Activated CD8-positive, alpha-beta memory T cell treated with anti-CD3 and anti-CD28 coated beads, Interleukin-2, amount 50 U/mL, for 4 hours (primary cell): Measurements from ENCODE around the gene CCDC159.
"Not testable (repeated sequence)": the region's sequence is repeated elsewhere in the genome, so short reads cannot be mapped to it uniquely, and the experiment has no call there.

Source experiments
- DNase-seq: peaks from one replicate; pipeline ENCODE4 v3.0.0-alpha.2; 2020

The CCDC159 gene

GRCh38 chr19:11370744-11371143, 24.4 kb downstream of the CCDC159 start:
- no peak for DNase-seq

GRCh38 chr19:11373166-11373884, 27.0 kb downstream of the CCDC159 start:
- no peak for DNase-seq

DNA sequence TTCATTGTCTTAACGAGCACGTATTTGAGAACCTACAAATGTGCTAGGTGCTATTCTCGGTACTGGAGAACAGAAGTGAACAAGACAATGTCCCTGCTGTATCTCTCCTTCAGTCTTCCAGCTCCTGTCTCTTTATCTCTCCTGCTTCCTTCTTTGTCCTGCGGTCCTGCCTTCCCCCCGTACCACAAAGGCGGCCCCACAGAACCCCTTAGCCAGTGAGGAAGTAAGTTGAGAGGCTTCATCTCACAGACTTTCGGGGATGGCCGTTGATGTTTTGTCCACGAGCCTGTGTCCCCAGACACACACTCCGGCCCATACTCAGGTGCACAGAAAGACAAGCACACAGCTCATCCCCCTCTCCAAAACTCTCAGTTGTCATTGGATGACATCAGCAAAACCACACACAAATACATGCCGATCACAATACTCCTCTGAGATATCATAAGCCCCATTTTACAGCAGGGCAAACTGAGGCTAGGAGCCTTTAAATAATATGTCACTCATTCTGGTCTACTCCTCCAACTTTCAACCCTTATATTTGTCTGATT, 27.6 kb downstream of the CCDC159 start:
- DNase-seq, result no peak

GRCh38 chr19:11374433-11375142, 28.3 kb downstream of the CCDC159 start, which contains the start of gene SWSAP1:
TSS of gene SWSAP1 (plus strand) at chr19:11374666. CDS start at chr19:11374681, 15 bp downstream.
- peak; percentile 96 for DNase-seq

GRCh38 chr19:11375143-11375948, 29.0 kb downstream of the CCDC159 start:
- peak; percentile 56 for DNase-seq

GRCh38 chr19:11377237-11377636, 30.9 kb downstream of the CCDC159 start:
- no peak for DNase-seq

- DNase-seq, result no peak
Measured at GRCh38 chr19:11377756-11378155, 31.4 kb downstream of the CCDC159 start.

DNA sequence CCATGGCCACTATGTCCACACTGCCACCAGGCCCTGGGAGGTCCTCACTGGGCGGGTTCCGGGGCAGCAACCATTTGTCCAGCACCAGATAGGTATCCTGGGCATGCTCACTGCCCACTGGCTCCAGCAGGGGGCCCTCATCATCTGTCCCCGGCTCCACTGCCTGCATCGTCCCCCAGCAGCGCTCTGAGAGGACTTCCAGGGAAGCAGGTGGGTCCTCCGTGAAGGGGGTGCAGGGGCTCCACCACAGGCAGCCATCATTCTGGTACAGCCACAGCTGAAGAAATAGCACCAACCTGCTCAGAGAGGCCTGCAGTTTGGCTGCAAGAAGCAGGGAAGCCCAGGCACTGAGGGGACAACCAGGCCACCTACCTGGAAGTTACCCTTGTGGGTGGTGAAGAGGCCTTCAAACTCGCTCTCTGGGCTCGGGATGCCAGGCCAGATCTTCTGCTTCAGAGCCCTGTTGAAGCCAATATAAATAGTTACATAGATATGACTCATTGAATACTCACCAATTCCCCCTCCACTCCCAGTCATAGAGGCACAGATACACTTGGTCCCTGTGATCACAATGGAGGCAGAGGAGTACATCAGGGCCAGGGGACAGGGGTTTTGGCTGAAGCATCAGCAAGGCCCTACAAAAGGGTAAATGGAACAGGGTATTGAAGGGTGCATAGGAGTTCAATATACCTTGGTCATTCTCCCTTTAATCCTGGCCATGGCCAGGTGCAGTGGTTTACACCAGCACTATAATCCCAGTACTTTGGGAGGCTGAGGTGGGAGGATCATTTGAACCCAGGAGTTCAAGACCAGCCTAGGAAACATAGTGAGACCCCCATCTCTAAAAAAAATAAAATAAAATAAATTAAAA, 32.2 kb downstream of the CCDC159 start:
- DNase-seq, result no peak

GRCh38 chr19:11379269-11379845, 33.0 kb downstream of the CCDC159 start:
- not testable (repeated sequence) for DNase-seq

- no peak for DNase-seq
Measured at GRCh38 chr19:11379857-11380350, 33.6 kb downstream of the CCDC159 start.

GRCh38 chr19:11380653-11381537, 34.6 kb downstream of the CCDC159 start:
- DNase-seq, result peak; percentile 94

- DNase-seq, result peak; percentile 40
Measured at GRCh38 chr19:11382898-11383705, 36.8 kb downstream of the CCDC159 start.

- DNase-seq, result no peak
Measured at GRCh38 chr19:11383706-11384048, 37.4 kb downstream of the CCDC159 start.

DNA sequence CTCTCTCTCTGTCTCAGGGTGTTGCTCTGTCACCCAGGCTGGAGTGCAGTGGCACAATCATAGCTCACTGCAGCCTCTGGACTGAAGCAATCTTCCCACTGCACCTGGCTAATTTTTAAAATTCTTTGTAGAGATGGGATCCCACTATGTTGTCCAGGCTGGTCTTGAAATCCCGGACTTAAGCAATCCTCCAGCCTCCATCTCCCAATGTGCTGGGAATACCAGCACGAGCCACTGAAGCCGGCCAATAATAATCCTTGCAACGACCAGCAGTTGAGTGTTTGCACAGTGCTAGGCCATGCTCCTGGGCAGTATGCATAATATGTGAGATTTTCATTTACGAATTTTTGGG, 38.4 kb downstream of the CCDC159 start:
- DNase-seq, result no peak

GRCh38 chr19:11387162-11388034, 41.1 kb downstream of the CCDC159 start:
- DNase-seq, result no peak

DNA sequence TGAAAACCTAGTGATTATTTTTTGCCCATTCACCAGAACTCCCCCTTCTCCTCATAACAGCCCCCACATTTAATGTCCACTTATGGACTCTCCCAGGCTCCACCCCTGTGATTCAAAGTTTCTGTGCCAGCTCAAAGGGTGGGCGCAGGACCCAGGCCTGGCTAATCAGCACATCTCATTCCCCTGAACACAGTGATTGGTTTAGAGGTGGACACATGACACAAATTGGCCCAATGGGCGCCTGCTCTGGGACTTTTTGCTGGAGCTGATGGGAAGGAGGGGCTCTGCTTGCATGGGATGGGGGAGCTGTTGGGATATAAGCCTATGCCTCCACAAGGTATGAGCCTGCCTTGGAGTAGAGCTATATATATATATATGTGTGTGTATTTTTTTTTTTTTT, 44.0 kb downstream of the CCDC159 start:
- no peak for DNase-seq

DNA sequence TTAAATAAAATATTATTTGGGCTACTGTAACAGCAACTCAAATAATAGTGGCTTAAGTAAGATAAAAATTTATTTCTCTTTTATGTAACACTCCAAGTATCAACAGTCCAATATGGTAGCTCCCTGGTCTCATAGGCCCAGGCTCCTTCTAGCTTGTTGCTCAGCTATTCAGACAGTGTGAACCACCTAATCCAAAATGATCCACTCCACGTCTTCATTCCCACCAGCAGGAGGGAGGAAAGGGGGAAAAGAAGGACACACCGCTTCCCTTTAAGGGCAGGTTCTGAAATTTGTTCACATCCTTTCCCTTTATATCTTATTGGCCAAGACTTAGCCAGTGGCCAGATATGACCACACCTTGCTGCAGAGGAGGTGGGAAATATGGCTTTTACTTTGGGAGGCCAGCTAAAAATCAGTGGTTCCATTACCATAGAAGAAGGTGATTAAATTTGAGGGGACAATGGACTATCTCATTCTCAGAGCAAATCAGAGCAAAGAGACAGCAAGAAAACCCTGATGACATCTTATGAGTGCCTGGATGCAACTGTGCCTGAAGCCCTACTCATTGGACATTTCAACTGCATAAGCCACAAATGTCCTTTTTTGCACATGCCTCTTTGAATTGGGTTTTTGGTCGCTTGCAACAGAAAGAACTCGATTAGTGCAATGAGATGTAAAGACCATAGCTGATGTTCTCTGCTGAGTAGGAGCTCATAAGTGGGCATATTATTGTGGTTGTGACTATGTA, 44.8 kb downstream of the CCDC159 start:
- DNase-seq, result no peak

DNA sequence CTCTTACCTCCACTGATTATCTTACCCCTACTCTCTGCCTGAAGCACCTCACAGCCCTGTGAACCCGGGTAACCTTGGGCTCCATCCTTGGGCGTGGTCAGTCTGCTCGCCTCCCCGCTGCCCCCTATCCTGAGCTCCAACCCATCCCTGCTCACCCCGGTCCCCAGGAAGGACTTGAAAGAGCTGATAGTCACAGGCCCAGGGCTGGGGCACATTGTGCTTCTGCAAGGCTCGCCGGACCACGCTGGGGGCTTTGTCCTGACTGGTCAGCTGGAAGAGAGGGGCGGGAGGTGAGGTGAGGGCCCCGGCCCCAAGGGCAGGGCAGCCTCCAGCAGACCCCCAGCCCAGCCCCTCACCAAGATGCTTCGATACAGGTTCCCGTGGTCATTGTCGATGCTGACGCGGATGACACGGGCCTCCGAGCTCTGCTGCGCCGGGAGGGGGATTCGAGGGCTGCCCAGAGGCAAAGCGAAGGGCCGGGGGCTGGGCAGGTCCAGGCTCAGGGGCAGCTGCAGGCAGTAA, 50.8 kb downstream of the CCDC159 start:
- DNase-seq, result no peak
